ENCODE measurements around the gene EPHB1.

DNA sequence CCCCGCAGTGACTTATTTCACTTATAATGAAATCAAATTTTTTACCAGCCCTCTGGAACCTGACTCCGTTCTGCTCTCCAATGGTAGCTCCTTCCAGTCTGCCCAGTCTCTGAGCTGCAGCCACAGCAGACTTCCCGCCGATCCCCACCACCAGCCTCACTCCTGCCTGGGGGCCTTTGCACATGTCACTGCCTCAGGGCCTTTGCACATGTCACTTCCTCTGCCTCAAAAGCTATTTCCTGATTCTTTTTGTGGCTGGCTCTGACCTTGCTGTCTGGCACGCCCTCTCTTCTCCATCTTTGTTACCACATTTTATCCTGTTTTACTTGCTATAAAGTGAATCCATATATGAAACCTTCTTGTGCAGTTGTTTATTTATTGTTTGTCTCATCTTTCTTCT, 277.4 kb downstream of the EPHB1 start:
- TF ChIP-seq, protein P1, sequence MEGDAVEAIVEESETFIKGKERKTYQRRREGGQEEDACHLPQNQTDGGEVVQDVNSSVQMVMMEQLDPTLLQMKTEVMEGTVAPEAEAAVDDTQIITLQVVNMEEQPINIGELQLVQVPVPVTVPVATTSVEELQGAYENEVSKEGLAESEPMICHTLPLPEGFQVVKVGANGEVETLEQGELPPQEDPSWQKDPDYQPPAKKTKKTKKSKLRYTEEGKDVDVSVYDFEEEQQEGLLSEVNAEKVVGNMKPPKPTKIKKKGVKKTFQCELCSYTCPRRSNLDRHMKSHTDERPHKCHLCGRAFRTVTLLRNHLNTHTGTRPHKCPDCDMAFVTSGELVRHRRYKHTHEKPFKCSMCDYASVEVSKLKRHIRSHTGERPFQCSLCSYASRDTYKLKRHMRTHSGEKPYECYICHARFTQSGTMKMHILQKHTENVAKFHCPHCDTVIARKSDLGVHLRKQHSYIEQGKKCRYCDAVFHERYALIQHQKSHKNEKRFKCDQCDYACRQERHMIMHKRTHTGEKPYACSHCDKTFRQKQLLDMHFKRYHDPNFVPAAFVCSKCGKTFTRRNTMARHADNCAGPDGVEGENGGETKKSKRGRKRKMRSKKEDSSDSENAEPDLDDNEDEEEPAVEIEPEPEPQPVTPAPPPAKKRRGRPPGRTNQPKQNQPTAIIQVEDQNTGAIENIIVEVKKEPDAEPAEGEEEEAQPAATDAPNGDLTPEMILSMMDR (IDR thresholded peaks at IDR 0.05; ENCODE audit: low read depth, low read length, missing input control): no peak
- no peak for TF ChIP-seq SP1 (IDR thresholded peaks at IDR 0.05)
